Stimulated activated CD4-positive, alpha-beta T cell treated with anti-CD3 and anti-CD28 coated beads, Interleukin-4, amount 100 ng/mL, for 4 hours (primary cell): ENCODE measurements around the gene TIMP2.
"Not testable (repeated sequence)": the region's sequence is repeated elsewhere in the genome, so short reads cannot be mapped to it uniquely, and the experiment has no call there.

Experiments used
- DNase-seq, 2 experiments: peaks; one replicate each; pipeline ENCODE4 v3.0.0-alpha.2; 2020

Gene TIMP2

DNA sequence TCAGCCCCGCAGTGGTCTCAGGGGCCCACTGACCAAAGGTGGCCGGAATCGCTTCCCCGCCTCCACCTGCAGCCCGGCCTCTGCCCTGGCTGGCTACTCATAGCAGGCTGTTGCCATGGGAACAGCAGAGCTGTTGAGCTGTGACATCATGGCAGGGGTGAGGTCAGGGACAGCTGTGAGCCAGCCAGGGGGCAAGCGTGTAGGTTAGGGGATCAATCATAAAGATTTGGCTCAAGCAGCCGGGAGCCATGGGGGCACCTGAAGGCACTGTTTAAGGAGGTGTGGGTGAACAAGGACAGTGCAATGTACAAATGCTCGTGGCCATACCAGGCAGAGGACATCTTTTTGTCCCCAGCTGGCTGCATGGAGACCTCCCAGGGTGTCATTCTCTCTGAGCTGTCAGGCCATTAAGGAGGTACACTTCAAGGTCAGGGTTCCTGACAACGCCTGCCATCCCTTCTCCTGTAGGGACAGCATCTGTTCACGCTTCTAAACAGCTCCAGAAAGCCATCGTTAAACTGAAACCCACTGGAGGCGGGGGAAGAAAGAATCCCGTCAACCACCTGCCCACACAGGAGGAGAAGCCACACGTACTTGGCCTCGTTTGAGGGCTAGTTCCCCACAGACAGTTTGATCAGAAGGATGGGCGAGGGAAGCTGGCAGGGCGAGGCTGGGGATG is 21.9 kb downstream of the TIMP2 start, which contains the start of gene CEP295NL:
Gene CEP295NL (minus strand): TSS at position 101 of the 679 bp plus-strand sequence. CDS start 1,373 bp downstream, outside the sequence.
- DNase-seq = no peak

DNA sequence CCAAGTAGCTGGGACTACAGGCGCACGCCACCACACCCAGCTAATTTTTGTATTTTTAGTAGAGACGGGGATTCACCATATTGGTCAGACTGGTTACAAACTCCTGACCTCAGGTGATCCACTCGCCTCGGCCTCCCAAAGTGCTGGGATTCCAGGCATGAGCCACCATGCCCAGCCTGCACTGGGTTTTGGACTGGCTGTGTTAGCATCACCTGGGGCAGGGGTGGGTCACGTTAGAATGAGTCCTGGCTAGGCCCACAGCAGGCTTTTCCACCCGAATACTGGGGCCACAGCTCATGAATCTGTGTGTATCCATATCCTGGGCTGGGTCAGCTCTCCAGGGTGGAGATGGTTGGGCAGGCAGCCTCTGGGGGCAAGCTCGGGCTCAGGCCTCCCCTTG is 23.0 kb downstream of the TIMP2 start:
- DNase-seq = not testable (repeated sequence)

DNA sequence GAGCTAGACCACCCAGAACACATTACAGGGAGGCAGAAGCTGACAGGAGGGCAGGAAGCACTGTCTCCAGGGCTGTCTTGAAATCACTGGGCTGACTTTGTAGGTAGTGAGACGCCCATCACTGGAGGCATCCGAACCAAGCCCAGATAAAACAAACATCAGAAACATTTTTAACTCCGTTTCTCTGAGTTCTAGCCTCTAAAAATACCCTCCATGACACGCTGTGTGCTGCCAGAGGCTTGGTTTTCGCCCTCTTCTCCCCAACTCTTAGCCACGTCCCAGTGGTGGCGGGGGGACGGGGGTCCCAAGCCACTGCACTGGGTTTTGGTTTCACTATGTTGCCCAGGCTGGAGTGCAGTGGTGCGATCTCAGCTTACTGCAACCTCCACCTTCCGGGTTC is 23.4 kb downstream of the TIMP2 start:
- DNase-seq = no peak

DNA sequence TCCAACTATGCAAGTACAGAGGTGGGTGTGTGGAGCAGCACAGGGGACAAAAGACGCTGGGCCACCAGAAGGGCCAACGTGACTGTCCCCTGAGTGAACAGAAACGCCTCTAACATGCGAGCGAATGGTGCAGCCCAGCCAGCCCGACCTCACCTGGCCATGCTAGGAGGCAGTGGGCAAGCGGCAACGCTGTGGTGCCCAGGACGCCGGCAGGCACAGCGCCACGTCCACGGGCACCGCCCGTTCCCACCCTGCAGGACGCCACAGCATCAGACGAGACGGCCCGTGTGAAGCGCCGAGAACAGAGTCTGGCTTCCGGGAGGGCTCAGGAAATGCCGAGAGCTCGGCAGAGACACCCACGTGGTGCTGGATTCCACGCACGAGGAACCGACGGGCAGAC is 24.4 kb downstream of the TIMP2 start:
- DNase-seq = no peak

DNA sequence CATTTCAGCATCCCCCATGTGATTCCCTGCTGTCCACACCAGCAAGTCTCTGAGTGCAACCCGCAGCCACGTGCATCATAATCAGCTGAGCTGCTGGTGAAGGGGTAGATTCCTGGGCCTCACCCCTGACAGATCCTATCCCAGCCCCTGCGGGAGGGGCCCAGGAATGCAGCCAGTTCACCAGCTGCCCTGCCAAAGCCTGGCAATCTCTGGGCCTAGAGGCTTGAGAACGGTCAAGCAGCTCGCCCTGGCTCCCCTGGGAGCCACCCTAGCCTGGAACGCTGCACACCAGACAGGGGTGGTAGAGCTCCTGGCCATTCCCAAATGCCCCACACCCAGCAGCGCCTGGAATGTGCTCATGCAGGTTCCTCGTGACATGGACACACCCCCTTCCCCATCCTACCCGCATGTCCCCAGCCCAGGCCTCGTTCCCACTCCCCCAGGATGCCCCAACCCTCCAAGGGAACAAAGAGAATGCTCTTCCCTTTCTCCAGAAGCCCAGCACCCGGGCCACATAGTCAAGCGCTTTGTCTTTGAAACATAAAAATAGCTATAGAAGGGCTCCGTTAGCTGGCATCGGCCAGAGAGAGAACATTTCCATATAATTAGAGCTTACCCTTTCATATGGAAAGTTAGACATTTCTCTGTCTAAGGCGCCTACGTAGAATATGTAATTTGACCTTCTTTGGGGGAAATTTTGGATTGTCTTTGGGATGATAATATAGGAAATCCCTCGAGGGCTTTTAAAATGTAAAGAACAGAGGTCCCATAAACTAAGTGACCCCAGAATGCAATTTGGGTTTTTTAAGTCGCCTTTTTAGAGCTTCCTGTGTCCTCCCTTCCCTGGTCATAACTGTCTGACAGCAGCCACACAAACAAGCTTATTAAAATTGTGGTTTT is 25.6 kb downstream of the TIMP2 start:
- no peak for DNase-seq

DNA sequence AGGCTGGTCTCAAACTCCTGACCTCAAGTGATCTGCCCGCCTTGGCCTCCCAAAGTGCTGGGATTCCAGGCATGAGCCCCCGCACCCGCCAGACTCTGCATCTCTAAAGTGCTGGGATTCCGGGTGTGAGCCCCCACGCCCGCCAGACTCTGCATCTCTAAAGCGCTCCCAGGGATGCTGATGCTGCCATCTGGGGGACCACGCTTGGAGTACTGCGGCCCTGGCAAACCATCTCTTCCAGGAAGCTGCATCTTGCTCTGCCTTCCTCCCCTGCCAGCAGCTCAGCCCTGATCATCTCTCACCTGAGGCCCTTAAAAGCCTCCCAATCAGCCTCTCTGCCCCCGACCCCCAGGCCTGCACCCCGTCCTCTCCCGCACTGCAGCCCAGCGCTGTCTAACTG is 26.2 kb downstream of the TIMP2 start:
- no peak for DNase-seq

DNA sequence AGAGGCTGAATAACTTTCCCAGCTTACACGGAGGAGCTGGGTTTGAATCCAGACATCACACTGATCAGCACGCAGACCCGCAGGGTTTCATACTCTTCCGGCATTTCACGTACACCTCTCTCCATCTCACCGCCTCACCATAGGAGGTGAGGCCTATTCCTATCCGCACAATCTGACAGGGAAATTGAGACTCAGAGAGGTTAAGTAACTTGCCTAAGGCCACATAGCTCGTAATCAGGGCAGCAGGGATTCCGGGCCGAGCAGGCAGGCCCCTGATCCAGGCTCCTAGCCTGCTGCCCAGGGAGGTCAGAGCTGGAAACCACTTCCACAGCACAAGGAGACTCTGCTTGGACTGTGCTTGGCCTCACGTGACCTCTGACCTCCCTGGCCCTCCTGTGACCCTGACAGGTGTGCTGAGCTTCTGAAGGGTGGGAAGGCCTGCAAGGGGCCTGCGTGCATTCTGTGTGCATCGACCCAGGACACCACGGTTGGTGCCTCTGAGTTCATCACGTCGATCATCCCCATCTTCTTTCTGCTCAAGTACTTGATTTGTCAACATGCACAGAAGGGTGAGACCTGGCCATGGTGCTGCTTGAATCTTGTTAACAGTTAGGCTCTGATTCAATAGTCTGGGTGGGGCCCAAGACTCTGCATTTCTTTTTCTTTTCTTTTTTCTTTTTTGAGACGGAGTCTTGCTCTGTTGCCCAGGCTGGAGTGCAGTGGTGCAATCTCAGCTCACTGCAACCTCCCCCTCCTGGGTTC is 26.9 kb downstream of the TIMP2 start:
- no peak for DNase-seq

DNA sequence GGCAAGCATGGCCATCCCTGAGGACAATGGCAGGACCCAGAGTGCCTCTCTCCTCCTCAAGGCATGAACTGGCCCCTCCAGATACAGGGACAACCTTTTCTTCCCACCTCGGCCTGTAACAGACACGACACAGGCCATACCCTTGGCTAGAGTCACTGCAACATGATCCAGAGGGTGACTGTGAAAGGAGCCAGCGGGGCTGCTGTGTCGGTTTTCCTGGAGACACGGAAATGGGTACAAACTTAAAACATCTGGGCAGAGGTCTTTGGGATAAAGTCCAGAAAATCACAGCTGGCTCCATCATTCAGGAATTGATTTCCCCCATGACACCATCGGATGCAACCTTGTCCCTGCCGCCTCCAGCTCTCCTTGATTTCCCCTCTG is 27.5 kb downstream of the TIMP2 start:
- DNase-seq = no peak

DNA sequence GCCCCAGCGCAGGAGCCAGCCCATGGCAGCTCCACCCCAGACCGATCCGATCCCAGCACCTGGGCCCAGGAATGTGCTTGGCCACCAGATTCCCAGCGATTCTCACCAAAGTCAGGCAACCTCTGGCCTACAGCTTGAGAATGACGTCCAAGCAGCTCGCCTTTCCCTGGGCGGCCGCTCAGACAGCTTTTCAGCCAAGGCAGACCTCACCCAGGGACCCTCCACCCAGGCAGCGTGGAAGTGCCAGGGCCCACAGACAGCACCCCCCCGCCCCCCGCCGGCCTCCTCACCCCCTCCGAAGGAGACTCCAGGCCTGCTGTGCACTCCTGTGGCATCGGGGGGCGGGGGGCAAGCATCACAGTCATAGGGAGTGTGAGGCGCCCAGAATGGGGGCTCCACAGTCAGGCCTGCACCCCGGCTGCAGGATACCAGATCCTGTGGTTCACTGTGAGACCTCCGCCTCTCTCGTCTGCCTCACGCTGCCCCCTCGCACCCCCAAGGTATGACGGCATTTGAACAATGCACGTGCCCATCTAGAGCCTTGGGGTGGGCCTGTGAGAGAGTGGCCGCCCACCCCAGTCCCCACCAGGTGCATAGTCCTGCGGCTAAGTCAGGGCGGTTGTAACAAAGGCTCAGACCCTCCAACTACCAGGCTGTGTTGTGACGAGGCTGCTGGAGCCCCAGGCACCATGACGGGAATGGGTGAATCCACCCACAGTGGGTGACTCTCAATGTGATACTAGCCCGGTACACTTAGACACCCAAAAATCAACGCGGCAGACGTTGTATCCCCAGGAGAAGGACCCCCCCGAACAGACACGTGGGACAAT is 28.1 kb downstream of the TIMP2 start:
- no peak for DNase-seq

DNA sequence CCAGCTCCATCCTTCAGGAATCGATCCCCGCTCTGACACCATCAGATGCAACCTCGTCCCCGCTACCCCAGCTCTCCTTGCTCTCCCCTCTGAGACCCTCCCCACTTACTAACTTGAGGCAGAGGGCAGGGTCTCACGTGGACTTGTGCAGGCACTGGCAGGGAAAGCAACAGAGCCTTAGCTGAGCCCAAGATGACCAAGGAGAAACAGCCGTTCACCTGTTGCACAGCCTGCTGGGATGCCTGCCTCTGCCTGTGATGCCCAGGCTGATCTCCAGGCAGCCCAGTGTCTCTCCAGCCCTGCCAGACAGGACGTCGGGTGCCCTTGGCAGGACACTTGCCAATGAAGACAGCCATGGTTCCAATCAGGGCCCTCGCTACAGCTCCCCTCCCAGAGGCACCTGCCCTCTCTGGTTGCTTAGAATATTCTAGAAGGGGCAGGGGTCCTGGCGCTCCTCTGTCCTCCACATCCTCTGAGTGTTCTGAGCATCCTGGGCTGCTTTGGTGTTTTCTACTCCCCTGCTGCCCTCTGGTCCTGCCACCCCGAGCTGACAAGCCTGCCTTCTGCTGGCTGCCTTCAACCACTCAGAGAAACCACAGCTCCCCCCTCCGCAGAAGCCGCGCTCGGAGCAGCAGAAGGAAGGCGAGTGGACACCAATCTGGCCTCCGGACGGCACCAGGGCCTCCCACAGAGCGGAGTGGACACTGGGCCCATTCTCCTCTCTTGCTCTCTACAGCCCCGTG is 28.9 kb downstream of the TIMP2 start:
- no peak for DNase-seq

DNA sequence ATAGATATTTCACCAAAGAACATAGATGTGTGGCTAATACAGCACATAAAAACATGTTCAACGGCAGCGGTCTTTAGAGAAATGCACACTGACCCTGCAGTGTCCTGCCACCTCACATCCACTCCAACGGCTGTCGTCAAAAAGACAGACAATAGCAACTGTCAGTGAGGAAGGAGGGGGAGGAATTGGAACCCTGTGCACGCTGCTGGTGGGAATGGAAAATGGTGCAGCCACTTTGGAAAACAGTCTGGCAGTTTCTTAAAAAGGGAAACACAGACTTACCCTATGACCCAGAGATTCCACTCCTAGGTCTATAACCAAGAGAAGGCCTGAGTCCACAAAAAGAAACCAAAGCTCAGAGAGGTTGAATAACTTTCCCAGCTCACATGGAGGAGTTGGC is 29.9 kb downstream of the TIMP2 start:
- no peak for DNase-seq

DNA sequence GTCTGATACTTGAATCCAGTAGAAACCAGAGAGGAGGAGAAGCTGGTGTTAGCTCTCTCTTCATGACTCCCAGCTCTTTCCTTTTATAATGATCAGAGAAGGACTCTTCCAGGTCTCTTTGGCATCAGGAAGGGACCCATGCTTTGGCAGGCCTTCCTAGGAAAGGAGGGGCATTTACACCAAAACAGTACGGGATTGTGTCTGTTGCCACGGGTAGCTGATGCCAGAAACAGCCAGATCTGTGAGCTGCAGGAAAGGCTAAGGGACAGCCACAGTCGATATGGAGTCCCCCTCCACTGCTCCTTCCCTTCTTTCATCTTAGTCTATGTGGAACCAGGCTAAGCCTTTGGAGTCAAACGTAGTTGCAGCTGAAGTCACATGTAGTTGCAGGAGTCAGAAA is 31.5 kb downstream of the TIMP2 start:
- no peak for DNase-seq

DNA sequence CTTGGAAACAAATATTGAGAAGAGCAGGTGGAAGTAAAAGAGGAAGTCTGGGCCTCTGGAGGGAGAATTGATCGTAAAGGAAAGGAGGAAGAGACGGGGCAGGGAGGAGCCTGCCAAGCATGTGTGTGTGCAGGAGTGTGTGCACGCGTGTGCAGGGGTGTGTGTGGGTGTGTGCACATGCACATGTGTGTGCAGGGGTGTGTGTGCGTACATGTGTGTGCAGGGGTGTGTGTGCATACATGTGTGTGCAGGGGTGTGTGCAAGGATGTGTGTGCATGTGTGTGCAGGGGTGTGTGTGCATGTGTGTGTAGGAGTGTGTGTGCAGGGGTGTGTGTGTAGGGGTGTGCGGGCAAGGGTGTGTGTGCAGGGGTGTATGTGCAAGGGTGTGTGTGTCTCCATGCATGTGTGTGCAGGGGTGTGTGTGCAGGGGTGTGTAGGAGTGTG is 32.2 kb downstream of the TIMP2 start:
- no peak for DNase-seq

DNA sequence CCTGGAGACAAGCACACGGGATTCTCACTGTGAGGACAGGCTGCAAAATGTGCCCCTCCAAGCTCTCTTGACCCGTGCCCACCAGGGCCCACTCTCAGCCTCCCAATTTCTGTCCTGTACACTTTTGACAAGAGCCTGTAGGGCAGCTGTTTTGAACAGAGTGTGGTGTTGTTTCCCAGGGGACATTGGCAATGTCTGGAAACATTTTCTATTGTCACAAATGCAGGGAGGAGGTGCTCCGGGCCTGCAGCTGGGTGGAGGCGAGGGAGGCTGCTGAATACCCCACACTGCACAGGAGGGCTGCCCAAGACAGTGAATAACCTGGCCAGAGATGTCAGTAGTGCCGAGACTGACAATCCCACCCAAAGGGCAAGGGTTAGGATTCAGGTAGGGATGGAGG is 32.7 kb downstream of the TIMP2 start:
- no peak for DNase-seq

DNA sequence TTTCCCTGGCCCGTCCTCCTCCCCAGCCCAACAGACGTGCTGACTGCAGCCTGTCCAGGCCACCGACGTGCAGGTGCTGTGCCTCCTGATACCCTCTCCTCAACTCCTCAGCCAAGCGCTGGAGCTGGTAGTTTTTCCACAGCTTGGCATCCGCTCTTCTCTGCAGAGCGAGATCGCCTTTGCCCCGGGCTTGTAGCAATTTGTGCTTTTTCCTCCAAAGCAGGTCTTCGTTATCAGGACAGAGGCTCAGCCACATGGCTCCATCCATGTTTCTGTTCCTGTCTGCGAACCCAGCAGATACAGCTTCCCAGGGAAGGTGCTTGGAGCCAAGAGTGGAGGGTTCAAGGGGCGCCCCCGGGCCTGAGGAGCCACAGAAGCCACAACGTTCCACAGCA is 33.1 kb downstream of the TIMP2 start:
- DNase-seq = no peak

DNA sequence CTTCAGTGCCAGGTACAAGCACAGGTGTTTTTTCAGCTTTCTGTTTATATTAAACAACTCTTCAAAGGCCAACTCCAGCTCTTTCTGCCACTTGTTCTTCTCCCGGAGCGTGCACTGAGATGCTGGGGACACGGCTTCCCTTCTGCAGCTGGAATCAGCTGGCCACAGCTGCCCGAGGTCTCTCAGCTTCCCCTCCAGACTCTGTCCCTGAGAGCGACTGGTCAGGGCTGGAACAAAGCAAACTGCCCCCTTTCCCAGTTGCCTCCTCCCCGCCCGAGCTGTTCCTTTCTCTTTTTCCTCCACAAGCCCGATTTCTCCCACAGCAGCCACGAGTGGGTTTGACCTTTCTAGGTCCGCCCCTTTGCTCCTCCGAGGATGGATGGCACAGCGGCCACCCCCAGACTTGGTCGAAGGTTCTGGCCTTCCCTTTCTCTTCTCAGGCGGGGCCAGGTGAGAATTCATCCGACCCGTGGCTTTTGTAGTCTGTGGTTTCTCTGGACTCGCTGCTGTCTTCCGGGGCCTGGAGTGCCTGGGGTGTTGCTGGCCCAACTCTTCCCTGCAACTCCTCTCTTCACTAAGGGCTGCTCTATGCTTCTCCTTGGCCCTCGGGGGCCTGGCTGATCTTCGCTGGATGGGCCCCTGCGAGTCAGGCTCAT is 33.7 kb downstream of the TIMP2 start:
- no peak for DNase-seq

DNA sequence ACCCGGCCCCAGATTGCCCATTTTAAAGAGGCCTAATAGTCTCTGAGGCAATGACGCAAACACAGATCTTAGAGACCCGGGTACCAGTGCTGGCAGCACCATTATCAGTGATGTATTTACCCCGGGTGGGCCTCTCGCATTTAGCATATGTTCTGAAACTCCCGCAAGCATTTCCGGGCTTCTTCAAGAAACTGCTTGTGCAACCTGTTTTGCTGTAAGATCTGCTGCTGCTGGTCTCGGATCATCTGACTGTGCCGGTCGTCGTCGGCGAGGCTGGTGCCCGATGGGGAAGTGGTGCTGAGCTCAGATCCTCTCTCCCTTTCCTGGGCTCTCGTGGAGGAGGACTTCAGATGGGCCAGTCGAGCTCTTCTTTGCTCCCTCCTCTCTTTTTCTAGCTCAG is 34.7 kb downstream of the TIMP2 start:
- DNase-seq = peak; percentile 19 to 20

DNA sequence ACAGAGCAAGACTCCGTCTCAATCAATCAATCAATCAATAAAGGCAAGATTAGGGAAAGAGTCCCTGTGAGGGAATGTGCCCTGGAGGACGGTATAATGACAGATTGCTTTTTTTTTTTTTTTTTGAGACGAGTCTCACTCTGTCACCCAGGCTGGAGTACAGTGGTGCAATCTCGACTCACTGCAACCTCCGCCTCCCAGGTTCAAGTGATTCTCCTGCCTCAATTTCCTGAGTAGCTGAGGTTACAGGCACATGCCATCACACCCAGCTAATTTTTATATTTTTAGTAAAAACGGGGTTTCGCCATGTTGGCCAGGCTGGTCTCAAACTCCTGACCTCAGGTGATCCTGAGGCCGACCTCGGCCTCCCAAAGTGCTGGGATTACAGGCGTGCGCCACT is 35.1 kb downstream of the TIMP2 start:
- DNase-seq = not testable (repeated sequence)

DNA sequence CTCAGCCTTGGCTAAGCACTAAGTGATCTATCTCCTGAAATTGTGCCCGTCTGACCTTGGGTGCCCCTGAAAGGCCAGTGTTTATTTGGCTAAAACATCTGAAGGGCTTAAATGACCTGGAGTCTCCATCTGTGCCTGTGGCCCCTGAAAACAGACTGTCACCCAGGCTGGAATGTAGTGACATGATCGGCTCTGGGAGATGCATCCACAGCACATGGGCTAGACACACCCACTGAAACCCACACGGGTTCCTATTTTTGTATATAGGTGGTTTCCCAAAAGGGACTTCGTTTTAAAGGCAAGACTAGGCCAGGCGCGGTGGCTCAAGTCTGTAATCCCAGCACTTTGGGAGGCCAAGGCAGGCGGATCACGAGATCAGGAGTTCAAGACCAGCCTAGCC is 35.7 kb downstream of the TIMP2 start:
- peak in 1 of 2 experiments; percentile 20 for DNase-seq

DNA sequence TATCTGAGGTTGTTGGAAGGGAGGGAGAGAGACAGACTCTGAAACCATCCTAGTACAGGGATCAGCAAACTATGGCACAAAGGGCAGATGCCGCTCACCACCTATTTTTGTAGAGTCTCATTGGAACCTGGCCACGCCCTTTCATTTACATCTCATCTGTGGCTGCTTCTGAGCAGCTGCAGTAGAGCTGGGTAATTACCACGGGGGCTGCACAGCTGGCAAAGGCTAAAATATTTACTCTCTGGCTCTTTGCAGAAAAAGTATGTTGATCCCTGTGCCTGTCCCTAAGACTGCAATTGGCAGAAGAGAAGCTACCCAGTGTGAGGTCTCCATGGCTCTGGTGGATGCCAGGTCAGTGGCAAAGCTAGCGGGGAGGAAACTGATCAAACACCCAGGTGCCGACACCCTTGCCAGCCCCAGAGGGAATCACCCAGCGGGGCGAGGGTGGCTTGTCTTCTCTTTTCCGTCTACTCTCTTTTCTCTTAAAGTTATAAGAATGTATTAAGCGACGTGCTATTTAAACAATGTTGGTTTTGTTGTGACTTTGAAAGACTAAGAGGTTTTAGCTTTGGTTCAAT is 36.2 kb downstream of the TIMP2 start:
- no peak for DNase-seq

DNA sequence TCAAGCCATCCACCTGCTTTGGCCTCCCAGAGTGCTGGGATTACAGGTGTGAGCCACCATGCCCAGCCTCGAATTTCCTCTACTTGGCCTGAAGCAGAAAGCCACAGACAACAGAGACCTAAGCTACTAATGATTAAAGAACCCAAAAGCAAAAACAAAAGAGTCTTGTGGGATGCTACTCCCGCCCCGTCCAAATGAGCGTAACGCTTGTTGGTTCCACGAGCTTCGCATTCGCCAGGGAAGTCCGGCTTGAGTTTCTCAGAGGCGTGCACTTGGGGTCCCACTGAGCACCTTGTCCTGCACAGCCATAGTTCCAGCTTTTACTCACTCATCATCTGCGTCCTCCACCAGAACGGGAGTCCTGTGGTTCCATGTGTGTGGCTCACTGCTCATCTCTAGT is 38.2 kb downstream of the TIMP2 start:
- no peak for DNase-seq
